ENCODE measurements around the gene CCZ1. TPM values are rescaled to one million over a fixed set of nuclear protein-coding genes. Genes with fewer than 3 reads are reported as not detected.
"Not testable (repeated sequence)": the region's sequence is repeated elsewhere in the genome, so short reads cannot be mapped to it uniquely, and the experiment has no call there.

CCZ1 gene
- total RNA-seq, 1 donor from 2014 or later, result 40.5 TPM

DNA sequence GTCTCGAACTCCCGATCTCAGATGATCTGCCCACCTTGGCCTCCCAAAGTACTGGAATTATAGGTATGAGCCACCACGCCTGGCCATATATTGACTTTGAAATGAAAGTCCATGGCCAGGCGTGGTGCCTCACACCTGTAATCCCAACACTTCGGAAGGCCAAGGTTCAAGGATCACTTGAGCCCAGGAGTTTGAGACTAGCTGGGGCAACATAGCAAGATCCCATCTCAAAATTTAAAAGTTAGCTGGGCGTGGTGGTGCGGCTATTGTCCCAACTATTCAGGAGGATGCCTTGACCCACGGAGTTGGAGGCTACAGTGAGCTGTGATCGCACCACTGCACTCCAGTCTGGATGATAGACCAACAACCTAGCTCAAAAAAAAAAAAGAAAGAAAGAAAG lies 6.0 kb upstream of the CCZ1 start:
- TF ChIP-seq, protein P1, sequence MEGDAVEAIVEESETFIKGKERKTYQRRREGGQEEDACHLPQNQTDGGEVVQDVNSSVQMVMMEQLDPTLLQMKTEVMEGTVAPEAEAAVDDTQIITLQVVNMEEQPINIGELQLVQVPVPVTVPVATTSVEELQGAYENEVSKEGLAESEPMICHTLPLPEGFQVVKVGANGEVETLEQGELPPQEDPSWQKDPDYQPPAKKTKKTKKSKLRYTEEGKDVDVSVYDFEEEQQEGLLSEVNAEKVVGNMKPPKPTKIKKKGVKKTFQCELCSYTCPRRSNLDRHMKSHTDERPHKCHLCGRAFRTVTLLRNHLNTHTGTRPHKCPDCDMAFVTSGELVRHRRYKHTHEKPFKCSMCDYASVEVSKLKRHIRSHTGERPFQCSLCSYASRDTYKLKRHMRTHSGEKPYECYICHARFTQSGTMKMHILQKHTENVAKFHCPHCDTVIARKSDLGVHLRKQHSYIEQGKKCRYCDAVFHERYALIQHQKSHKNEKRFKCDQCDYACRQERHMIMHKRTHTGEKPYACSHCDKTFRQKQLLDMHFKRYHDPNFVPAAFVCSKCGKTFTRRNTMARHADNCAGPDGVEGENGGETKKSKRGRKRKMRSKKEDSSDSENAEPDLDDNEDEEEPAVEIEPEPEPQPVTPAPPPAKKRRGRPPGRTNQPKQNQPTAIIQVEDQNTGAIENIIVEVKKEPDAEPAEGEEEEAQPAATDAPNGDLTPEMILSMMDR (IDR thresholded peaks at IDR 0.05; ENCODE audit: borderline replicate concordance), result no peak
- Histone ChIP-seq H3K27ac (replicated peaks) (no peak overlapping the region), H3K36me3 (no peaks in the 10 kb centered on the region), H3K27me3 (ENCODE audit: low read depth) (no peaks in the 10 kb centered on the region), H3K4me1 (no peaks in the 10 kb centered on the region), H3K9me3 (replicated peaks) (no peaks in the 10 kb centered on the region), H3K4me3 (no peak overlapping the region)
- no peak for DNase-seq
- intact Hi-C loops (cut with micrococcal nuclease), result no loop called here

- H3K4me1 ChIP-seq; H3K27me3 ChIP-seq (ENCODE audit: low read depth); H3K27ac ChIP-seq (replicated peaks); H3K36me3 ChIP-seq; DNase-seq; H3K4me3 ChIP-seq; intact Hi-C loops (cut with micrococcal nuclease); H3K9me3 ChIP-seq (replicated peaks): not testable (repeated sequence)
Measured at GRCh38 chr7:5897369-5897919, 1.1 kb upstream of the CCZ1 start.

- H3K4me1 ChIP-seq; H3K27ac ChIP-seq (replicated peaks); H3K9me3 ChIP-seq (replicated peaks); DNase-seq; intact Hi-C loops (cut with micrococcal nuclease); H3K27me3 ChIP-seq (ENCODE audit: low read depth); H3K4me3 ChIP-seq: not testable (repeated sequence)
- H3K36me3 ChIP-seq, result peaks cover 31% of the 10 kb centered on the region
Measured at GRCh38 chr7:5903002-5903401, 4.5 kb downstream of the CCZ1 start.

- intact Hi-C loops (cut with micrococcal nuclease); H3K27me3 ChIP-seq (ENCODE audit: low read depth); H3K4me1 ChIP-seq; DNase-seq; H3K4me3 ChIP-seq; H3K27ac ChIP-seq (replicated peaks); H3K9me3 ChIP-seq (replicated peaks): not testable (repeated sequence)
- H3K36me3 ChIP-seq, result peaks cover 31% of the 10 kb centered on the region
Measured at GRCh38 chr7:5904726-5905125, 6.2 kb downstream of the CCZ1 start.

GRCh38 chr7:5908835-5909234 lies 10.3 kb downstream of the CCZ1 start:
- H3K4me1 ChIP-seq; intact Hi-C loops (cut with micrococcal nuclease); H3K27me3 ChIP-seq (ENCODE audit: low read depth); H3K9me3 ChIP-seq (replicated peaks); H3K4me3 ChIP-seq; H3K27ac ChIP-seq (replicated peaks); DNase-seq: not testable (repeated sequence)
- H3K36me3 ChIP-seq, result peaks cover 22% of the 10 kb centered on the region

DNA sequence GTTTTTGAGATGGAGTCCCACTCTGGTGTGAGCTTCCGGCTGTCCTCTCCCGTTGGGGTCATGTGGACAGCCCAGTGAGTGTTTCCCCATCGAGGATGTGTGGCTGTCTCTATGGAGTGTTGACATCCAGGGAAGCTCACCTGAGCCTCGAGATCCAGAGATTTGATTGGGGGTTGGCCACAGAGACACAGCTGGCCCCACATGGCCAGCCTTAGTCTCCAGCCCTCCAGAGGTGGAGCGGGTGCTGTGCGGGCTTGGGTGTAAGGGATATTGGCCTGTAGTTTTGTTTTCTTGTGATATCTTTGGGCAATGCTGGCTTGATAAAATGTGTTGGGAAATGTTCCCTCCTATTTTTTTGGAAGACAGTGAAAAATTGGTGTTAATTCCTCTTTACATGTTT lies 18.0 kb downstream of the CCZ1 start:
- H3K4me1 ChIP-seq; H3K4me3 ChIP-seq; DNase-seq; H3K36me3 ChIP-seq; H3K27me3 ChIP-seq (ENCODE audit: low read depth); intact Hi-C loops (cut with micrococcal nuclease); H3K9me3 ChIP-seq (replicated peaks); H3K27ac ChIP-seq (replicated peaks): not testable (repeated sequence)

- H3K27me3 ChIP-seq (ENCODE audit: low read depth); H3K4me3 ChIP-seq; DNase-seq; H3K36me3 ChIP-seq; H3K27ac ChIP-seq (replicated peaks); intact Hi-C loops (cut with micrococcal nuclease); H3K4me1 ChIP-seq; H3K9me3 ChIP-seq (replicated peaks): not testable (repeated sequence)
Measured at GRCh38 chr7:5924180-5924579, 25.6 kb downstream of the CCZ1 start.

DNA sequence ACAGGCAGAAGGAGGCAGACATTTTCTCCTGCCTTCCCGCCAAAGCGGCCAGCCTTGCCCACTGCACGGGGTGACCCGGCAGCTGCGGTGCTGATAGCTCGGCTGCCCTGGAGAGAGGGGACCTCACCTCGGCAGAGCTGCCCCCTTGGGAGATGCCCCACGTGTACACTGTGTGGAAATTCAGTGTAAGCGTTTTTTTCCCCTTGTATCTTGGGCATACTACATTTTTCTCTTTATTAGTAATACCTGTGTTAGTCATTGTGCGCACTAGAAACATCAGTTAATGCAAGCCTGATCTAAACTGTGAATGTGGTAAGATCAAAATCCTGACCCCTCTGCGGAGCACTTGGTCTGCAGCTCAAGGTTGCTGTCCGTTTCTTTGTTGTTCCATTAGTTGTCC lies 26.1 kb downstream of the CCZ1 start:
- intact Hi-C loops (cut with micrococcal nuclease); H3K36me3 ChIP-seq; H3K27me3 ChIP-seq (ENCODE audit: low read depth); H3K4me3 ChIP-seq; H3K9me3 ChIP-seq (replicated peaks); H3K27ac ChIP-seq (replicated peaks); H3K4me1 ChIP-seq; DNase-seq: not testable (repeated sequence)

DNA sequence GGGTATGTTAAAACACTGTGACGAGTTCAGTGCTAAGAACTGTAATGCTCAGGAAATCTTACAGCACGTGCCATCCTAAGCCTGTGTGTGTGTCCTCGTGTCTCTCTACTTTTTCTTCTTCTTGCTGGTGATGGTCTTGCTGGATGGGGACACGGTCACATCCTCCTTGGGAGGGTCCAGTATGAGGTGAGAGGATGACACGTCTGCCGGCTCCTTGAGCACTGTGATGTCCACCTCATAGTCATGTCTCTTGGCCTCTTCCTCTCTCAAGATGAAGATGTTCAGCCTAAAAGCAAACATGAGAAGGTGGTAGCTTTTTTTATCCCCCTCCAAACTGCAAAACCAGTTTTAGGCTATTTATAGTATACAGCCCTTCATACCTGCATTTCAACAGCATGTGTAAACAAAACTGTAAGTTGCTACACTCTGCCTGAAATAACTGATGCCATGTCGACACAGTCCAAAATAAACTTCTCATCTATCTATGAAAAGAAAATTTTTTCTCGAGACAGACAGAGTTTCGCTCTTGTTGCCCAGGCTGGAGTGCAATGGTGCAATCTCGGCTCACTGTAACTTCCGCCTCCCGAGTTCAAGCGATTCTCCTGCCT lies 27.8 kb downstream of the CCZ1 start:
- H3K27ac ChIP-seq (replicated peaks); DNase-seq; H3K4me3 ChIP-seq; H3K36me3 ChIP-seq; H3K27me3 ChIP-seq (ENCODE audit: low read depth); H3K9me3 ChIP-seq (replicated peaks); intact Hi-C loops (cut with micrococcal nuclease); H3K4me1 ChIP-seq: not testable (repeated sequence)

DNA sequence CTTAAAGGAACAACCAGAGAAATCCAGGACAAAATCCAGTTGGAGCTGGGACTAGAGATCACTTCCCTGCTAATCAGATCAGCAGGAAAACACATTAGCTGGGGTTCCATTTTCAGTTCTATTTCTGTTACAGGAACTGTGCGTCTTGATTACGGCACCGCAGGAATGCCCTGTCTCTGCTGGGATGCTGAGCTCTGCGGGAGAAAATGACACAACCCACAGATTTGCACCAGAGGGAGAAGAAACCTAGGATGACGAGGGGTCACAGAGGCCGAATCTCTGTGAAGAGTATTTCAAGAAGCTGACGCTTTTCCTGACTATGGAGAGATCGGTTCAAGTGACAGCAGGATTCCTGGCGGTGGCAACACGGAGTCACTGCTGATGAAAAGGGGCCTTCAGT lies 31.8 kb downstream of the CCZ1 start:
- H3K27me3 ChIP-seq (ENCODE audit: low read depth); H3K9me3 ChIP-seq (replicated peaks); H3K36me3 ChIP-seq; H3K4me3 ChIP-seq; H3K4me1 ChIP-seq; intact Hi-C loops (cut with micrococcal nuclease); DNase-seq; H3K27ac ChIP-seq (replicated peaks): not testable (repeated sequence)

DNA sequence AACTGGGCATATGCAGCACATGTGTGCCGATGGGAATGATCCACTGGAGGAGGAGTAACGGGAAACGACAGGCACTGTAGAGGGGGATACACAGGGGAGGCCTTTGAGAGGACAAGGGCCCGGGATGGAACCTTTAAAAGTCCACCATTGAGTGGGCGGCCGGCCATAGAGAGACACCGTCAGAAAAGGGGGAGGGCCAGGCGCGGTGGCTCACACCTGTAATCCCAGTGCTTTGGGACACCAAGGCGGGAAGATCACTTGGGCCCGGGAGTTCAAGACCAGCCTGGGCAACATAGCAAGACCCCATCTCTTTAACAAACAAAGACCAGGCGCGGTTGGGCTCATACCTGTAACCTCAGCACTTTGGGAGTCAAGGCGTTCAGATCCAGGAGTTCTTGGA lies 32.7 kb downstream of the CCZ1 start:
- H3K27me3 ChIP-seq (ENCODE audit: low read depth); H3K36me3 ChIP-seq; DNase-seq; H3K4me3 ChIP-seq; H3K4me1 ChIP-seq; H3K27ac ChIP-seq (replicated peaks); intact Hi-C loops (cut with micrococcal nuclease); H3K9me3 ChIP-seq (replicated peaks): not testable (repeated sequence)

- H3K27ac ChIP-seq (replicated peaks); H3K9me3 ChIP-seq (replicated peaks); H3K36me3 ChIP-seq; H3K27me3 ChIP-seq (ENCODE audit: low read depth); H3K4me1 ChIP-seq; intact Hi-C loops (cut with micrococcal nuclease); DNase-seq; H3K4me3 ChIP-seq: not testable (repeated sequence)
Measured at GRCh38 chr7:5931905-5932644, 33.5 kb downstream of the CCZ1 start.

- DNase-seq; intact Hi-C loops (cut with micrococcal nuclease); H3K27me3 ChIP-seq (ENCODE audit: low read depth); H3K36me3 ChIP-seq; H3K4me1 ChIP-seq; H3K4me3 ChIP-seq; H3K27ac ChIP-seq (replicated peaks); H3K9me3 ChIP-seq (replicated peaks): not testable (repeated sequence)
Measured at GRCh38 chr7:5934945-5935450, 36.5 kb downstream of the CCZ1 start.

Measured in left ventricle myocardium inferior (tissue), 1 donor.